CD4-positive, alpha-beta T cell treated with Interleukin-15 for 4 hours (primary cell): ENCODE results near the gene SLC43A3.
"Not testable (repeated sequence)": the region's sequence is repeated elsewhere in the genome, so short reads cannot be mapped to it uniquely, and the experiment has no call there.

Source experiments
- DNase-seq: peaks from one replicate; pipeline ENCODE4 v3.0.0-alpha.2; 2020; ENCODE audit warnings: low spot score

The SLC43A3 gene

GRCh38 chr11:57405271-57405860 lies 21.6 kb downstream of the SLC43A3 start:
- no peak for DNase-seq

- DNase-seq: no peak
Measured at GRCh38 chr11:57403802-57404147, 23.1 kb downstream of the SLC43A3 start.

- not testable (repeated sequence) for DNase-seq
Measured at GRCh38 chr11:57403003-57403801, 23.7 kb downstream of the SLC43A3 start.

- no peak for DNase-seq
Measured at GRCh38 chr11:57402188-57403002, 24.5 kb downstream of the SLC43A3 start.

GRCh38 chr11:57399972-57400578 lies 26.8 kb downstream of the SLC43A3 start:
- no peak for DNase-seq

GRCh38 chr11:57399221-57399620 lies 27.7 kb downstream of the SLC43A3 start:
- no peak for DNase-seq

- no peak for DNase-seq
Measured at GRCh38 chr11:57397394-57397990, 29.4 kb downstream of the SLC43A3 start.

- no peak for DNase-seq
Measured at GRCh38 chr11:57396744-57397143, 30.2 kb downstream of the SLC43A3 start.

- DNase-seq: no peak
Measured at GRCh38 chr11:57395905-57396623, 30.9 kb downstream of the SLC43A3 start.

GRCh38 chr11:57394203-57394965 lies 32.5 kb downstream of the SLC43A3 start:
- no peak for DNase-seq

GRCh38 chr11:57392763-57393105 lies 34.2 kb downstream of the SLC43A3 start:
- DNase-seq: no peak

- DNase-seq: no peak
Measured at GRCh38 chr11:57392066-57392762, 34.7 kb downstream of the SLC43A3 start.

- DNase-seq: no peak
Measured at GRCh38 chr11:57391539-57391938, 35.4 kb downstream of the SLC43A3 start.

- DNase-seq: no peak
Measured at GRCh38 chr11:57391111-57391510, 35.8 kb downstream of the SLC43A3 start.

GRCh38 chr11:57390535-57390934 lies 36.4 kb downstream of the SLC43A3 start, which contains the start of gene PRG2:
PRG2 (minus strand) TSS chr11:57390650; CDS start chr11:57389944, 706 bp downstream.
- DNase-seq: no peak

- no peak for DNase-seq
Measured at GRCh38 chr11:57387289-57388030, 39.5 kb downstream of the SLC43A3 start.

GRCh38 chr11:57386178-57386940 lies 40.6 kb downstream of the SLC43A3 start:
- no peak for DNase-seq

GRCh38 chr11:57380975-57381374 lies 45.9 kb downstream of the SLC43A3 start, which contains the start of gene PRG3:
PRG3 (minus strand) TSS chr11:57381150; CDS start chr11:57380708, 442 bp downstream.
- DNase-seq: no peak
